ENCODE data around the gene ARFRP1.

Gene ARFRP1, protein sequence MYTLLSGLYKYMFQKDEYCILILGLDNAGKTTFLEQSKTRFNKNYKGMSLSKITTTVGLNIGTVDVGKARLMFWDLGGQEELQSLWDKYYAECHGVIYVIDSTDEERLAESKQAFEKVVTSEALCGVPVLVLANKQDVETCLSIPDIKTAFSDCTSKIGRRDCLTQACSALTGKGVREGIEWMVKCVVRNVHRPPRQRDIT

DNA sequence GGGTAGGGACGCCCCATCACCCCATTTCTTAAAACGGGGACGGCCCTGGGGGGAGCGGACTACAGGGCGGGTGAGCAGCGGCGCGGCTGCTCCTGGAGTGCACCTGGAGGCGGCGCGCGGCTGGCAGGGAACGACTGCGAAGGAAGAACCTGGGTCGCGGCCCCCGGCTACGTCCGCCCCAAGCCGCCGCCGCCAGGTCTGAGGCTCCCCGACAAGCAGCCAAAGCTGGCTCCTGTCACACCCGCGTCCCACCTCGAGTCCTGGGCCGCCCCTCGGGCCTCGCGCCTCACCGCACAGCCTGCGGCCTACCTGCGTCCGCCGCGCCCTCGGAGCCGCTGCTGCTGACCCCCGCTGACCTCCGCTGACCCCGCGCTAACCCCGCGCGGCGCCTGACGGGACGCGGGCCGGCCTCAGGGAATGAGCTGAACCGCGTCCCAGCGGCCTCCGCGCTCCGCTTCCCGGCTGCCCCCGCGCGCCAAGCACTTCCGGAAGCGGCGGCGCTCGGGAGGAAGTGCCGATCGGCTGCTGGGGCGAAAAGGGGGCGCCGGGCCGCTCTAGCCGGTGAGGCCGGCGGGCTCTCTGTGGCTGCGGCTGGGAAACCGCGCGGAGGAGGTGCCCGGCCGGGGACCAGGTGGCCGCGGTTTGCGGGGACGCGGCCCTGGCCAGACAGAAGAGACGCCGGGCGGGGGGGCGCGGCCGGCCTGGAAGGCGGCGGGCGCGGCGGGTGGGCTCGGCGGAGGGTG lies at the start of gene ARFRP1, which contains the start of gene ZGPAT:
Gene ARFRP1, minus strand, starts transcription at position 419 of the 743 bp plus-strand sequence. CDS start 885 bp downstream, outside the sequence.
Gene ZGPAT, plus strand, starts transcription at position 482 of the 743 bp plus-strand sequence. CDS start 542 bp downstream, outside the sequence.
- peak; percentile 79 to 80 for DNase-seq (ENCODE audit: low read depth in 2 of 2)

GRCh38 chr20:63756648-63756991 lies 48.8 kb upstream of the ARFRP1 start:
- DNase-seq (ENCODE audit: low read depth in 2 of 2), result no peak

DNA sequence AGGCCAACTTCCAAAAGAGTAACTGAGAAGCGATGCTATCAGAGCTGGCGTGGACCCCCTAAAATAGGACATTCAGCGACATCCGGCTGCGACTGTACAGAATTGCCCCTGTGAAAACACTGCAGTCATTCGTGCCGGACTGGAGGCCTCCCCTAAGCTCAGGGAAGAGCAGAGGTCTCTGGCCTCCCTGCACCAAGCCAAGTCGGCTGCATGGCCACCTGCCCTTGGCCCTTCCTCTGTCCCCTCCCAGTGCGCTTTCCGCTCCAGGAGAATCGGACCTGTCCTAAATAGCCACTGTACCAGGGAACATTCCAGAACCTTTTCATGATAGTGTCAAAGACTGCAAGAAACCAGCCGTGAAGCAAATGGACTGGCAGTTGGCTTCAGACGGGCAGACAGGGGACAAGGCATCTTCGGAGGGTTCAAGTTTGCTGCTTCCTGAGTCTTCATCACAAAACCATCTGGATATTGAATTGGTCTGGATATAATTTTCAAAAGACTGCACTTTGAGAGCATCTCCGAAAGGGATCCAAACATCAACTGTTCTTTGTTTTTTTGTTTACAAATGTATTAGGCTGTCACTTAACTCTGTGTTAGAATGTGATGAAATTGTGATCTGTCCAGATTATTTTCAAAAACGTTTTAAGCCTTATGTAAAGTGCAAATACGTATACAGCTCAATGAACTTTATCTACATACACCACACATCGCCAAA lies 48.3 kb upstream of the ARFRP1 start:
- DNase-seq (ENCODE audit: low read depth in 2 of 2), result no peak

GRCh38 chr20:63754008-63754407 lies 46.2 kb upstream of the ARFRP1 start:
- no peak for DNase-seq (ENCODE audit: low read depth in 2 of 2)

- DNase-seq (ENCODE audit: low read depth in 2 of 2), result no peak
Measured at GRCh38 chr20:63753381-63753780, 45.6 kb upstream of the ARFRP1 start.

DNA sequence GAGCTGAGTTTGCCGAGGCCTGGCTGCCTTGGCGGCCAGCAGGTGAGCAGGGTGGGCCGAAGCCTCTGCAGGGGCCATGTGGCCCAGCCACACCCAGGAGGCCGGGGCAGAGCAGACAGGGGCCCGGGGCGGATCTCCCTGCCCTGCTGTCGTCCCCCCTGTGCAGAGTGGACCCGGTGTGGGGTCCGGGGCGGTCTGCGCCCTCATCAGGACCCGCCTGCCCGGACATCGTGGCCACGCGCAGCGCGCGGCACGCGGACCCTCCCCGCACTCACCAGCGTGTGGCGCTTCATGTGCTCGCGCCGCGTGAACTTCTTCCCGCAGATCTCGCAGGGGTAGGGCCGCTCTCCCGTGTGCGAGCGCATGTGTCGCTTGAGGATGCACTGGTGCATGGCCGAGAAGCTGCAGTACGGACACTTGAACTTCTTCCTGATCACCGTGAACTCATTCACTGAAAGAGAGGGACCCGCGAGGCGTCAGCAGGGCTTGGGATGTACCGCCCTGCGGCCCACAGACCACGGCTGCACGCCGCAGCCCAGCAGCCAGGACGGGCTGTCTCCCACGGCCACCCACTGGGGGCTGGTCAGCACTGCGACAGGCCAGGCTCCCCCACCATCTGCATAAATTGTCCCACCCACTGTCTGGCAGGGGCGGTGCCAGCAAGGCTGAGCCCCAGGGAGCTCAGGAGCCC lies 44.8 kb upstream of the ARFRP1 start:
- DNase-seq (ENCODE audit: low read depth in 2 of 2), result no peak

DNA sequence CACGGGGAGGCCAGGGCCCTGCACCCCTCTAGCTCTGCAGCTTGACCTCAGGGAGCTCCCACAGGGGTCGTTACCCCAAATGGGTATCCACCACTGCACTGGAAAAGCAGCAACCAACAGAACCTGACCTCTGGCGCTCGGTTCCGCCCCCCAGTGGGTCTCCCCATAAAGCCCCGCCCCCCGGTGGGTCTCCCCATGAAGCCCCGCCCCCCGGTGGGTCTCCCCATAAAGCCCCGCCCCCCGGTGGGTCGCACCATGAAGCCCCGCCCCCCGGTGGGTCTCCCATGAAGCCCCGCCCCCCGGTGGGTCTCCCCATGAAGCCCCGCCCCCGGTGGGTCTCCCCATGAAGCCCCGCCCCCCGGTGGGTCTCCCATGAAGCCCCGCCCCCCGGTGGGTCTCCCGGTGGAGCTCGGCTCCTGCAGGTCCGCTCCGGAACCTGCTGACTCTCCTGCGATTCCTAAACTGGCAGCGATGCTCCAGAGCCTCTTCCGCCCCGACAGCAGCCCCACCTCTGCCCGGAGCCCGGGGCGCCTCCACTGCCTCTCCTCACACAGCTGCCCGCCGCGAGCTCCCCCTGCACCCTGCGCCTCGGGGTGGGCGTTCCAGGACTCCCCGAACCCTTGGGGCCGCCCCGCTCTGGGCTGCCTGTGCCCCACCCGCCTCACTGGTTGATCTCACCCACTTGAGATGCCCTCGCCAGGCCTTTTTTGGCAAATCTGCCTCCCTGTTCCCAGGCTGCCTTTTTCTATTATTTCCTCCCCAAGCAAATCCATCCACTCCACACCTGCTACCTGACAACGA lies 43.9 kb upstream of the ARFRP1 start:
- DNase-seq (ENCODE audit: low read depth in 2 of 2), result no peak

- no peak for DNase-seq (ENCODE audit: low read depth in 2 of 2)
Measured at GRCh38 chr20:63750807-63751470, 43.2 kb upstream of the ARFRP1 start.

GRCh38 chr20:63749597-63750508 lies 42.1 kb upstream of the ARFRP1 start:
- DNase-seq (ENCODE audit: low read depth in 2 of 2), result no peak

GRCh38 chr20:63748934-63749270 lies 41.1 kb upstream of the ARFRP1 start:
- DNase-seq (ENCODE audit: low read depth in 2 of 2), result no peak

GRCh38 chr20:63748070-63748933 lies 40.5 kb upstream of the ARFRP1 start:
- DNase-seq (ENCODE audit: low read depth in 2 of 2), result no peak

DNA sequence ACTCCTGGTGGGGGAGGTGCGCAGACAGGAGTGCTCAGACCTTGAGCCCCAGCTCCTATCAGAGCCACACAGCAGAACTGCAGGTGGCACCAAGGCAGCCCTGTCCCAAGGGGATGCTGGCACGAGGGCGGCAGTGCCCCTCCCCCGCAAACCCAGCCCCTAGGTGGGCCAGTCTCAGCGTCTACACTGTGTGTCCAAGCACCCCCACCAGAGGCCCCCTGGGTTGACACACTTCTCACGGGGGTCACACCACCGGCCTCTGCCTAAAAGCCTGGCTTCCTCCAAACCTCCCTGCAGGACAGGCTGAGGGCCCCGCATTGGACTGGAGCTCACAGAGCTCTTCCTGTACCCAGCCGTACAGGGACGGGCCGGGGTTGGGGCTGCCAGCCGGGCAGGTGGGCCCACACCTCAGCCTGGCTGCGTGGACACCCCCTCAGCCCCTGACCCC lies 39.9 kb upstream of the ARFRP1 start:
- no peak for DNase-seq (ENCODE audit: low read depth in 2 of 2)

- DNase-seq (ENCODE audit: low read depth in 2 of 2), result no peak
Measured at GRCh38 chr20:63746751-63747315, 39.1 kb upstream of the ARFRP1 start.

- DNase-seq (ENCODE audit: low read depth in 2 of 2), result no peak
Measured at GRCh38 chr20:63745961-63746731, 38.4 kb upstream of the ARFRP1 start.

DNA sequence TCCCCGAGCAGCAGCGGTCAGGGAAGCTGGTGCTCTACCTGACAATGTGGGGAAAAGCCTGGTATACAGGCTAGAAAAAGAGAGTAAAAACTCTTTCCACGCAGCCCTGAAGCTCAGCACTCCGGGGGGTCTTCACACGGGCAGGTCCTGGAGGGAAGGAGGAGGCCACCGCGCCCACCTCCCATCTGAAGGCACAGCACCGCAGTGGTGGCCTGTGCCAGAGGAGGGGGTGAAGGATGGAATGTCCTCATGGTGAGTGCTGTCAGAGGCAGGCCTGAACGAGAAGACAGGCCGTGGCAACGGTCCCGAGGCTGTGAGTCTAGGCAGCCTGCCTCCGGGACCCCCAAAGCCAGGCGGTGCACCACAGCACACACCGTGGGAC lies 37.6 kb upstream of the ARFRP1 start:
- no peak for DNase-seq (ENCODE audit: low read depth in 2 of 2)

GRCh38 chr20:63744574-63745423 lies 37.0 kb upstream of the ARFRP1 start:
- no peak for DNase-seq (ENCODE audit: low read depth in 2 of 2)

DNA sequence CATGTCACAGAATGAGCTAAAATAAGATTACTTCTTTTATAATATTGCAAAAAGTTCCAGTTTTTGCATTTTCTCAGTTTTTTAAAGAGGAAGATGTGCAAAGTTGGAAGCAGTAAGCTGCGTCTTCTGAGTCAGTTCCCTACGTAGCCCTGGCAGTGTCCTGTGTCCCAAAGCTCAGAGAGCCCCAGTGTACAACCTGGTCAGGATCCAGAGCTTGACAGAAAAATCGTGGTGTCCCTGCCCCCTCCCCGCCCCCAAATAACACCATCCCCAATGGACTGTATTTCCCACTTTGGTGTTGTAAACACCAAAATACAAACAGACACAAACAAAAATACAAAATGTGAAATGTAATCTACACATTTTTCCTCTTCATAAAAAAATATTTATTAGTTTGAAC lies 36.4 kb upstream of the ARFRP1 start:
- DNase-seq (ENCODE audit: low read depth in 2 of 2), result no peak

Data from stimulated activated CD8-positive, alpha-beta memory T cell treated with anti-CD3 and anti-CD28 coated beads, Interleukin-2, amount 100 ng/mL, for 48 hours (primary cell).